ENCODE results near the gene HDAC11.

Gene HDAC11

DNA sequence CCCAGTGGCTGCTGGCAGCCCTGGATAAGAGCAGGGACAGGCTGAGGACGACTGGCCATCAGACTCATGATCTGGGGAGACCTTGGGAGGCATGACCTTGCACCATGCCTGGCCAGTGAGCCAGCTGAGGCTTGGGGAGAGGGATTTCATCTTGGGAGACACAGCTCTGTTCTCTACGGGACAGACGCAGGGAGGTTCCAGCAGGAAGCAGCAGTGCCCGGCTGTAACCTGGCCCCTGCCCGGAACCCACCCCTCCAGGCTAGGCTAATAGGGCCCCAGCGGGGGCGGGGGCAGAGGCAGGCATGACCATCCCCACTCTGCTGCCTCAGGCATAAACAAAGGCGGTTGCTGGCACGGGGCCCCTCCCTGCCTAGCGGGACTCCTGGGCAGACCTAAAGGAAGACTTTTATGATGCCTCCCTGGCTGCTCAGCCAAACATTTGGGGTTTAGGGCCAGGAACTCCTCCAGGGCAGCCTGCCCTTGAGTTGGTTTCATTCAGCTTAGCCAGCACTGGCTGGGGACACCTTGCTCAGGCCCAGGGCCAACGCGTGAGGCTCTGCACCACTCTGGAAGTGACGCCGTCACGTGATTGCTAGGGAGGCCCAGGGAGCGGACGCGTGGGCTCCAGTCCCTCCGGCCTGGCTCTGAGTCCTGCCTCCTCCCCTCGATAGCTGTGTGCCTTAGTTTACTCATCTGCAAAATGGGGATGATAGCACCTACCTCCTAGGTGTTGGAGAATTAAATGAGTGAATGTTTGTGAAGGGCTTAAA lies 27.6 kb downstream of the HDAC11 start:
- CTCF ChIA-PET: interaction anchor here (11.9 to 24.2 kb wide), 2 partner anchors 10 to 137 kb away, joined by 131 to 1252 read pairs; no protein-coding TSS in a partner anchor
- POLR2A ChIA-PET: no interaction called here
- no peak overlapping the region for H3K4me3 ChIP-seq (ENCODE audit: low read depth, low read length)
- DNase-seq (ENCODE audit: low read depth, low spot score): no peak
- TF ChIP-seq, protein P1, sequence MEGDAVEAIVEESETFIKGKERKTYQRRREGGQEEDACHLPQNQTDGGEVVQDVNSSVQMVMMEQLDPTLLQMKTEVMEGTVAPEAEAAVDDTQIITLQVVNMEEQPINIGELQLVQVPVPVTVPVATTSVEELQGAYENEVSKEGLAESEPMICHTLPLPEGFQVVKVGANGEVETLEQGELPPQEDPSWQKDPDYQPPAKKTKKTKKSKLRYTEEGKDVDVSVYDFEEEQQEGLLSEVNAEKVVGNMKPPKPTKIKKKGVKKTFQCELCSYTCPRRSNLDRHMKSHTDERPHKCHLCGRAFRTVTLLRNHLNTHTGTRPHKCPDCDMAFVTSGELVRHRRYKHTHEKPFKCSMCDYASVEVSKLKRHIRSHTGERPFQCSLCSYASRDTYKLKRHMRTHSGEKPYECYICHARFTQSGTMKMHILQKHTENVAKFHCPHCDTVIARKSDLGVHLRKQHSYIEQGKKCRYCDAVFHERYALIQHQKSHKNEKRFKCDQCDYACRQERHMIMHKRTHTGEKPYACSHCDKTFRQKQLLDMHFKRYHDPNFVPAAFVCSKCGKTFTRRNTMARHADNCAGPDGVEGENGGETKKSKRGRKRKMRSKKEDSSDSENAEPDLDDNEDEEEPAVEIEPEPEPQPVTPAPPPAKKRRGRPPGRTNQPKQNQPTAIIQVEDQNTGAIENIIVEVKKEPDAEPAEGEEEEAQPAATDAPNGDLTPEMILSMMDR (IDR thresholded peaks at IDR 0.05; ENCODE audit: insufficient read depth, low read length, missing control alignments): no peak

DNA sequence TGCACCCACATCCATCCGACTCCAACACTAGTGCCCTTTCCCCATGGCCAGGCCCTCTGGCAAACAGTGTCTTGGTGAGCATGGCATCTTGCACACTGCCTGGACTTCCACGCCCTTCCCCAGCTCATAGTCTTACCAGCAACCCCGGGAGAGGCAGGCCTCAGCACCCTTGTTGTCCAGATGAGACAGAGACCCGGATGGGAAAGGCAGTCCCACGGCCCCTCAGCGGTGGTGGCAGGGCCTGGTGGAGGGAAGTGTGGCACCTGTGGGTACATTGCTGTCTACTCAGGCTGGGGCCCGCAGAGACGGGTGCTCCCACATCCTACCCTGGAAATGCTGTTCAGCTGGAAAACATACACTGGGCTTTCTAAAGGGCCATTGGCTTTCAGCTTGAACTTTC lies 28.4 kb downstream of the HDAC11 start:
- ChIA-PET CTCF (interaction anchor here (1.2 to 24.2 kb wide), 3 partner anchors 11 to 137 kb away, joined by 4 to 1252 read pairs (median 131); no protein-coding TSS in a partner anchor), POLR2A (no interaction called here)
- no peak for DNase-seq (ENCODE audit: low read depth, low spot score)
- no peak overlapping the region for H3K4me3 ChIP-seq (ENCODE audit: low read depth, low read length)
- TF ChIP-seq, protein P1 (IDR thresholded peaks at IDR 0.05; ENCODE audit: insufficient read depth, low read length, missing control alignments): no peak

GRCh38 chr3:13509059-13509815 lies 29.1 kb downstream of the HDAC11 start:
- ChIA-PET POLR2A (no interaction called here), CTCF (interaction anchor here (1.2 to 24.2 kb wide), 3 partner anchors 11 to 136 kb away, joined by 4 to 1252 read pairs (median 131); no protein-coding TSS in a partner anchor)
- DNase-seq (ENCODE audit: low read depth, low spot score): no peak
- TF ChIP-seq, protein P1 (IDR thresholded peaks at IDR 0.05; ENCODE audit: insufficient read depth, low read length, missing control alignments): no peak
- H3K4me3 ChIP-seq (ENCODE audit: low read depth, low read length): no peak overlapping the region

GRCh38 chr3:13509816-13510192 lies 29.7 kb downstream of the HDAC11 start:
- ChIA-PET POLR2A (no interaction called here), CTCF (interaction anchor here (1.2 to 24.2 kb wide), 3 partner anchors 12 to 135 kb away, joined by 4 to 1252 read pairs (median 131); no protein-coding TSS in a partner anchor)
- DNase-seq (ENCODE audit: low read depth, low spot score): no peak
- TF ChIP-seq, protein P1 (IDR thresholded peaks at IDR 0.05; ENCODE audit: insufficient read depth, low read length, missing control alignments): no peak
- no peak overlapping the region for H3K4me3 ChIP-seq (ENCODE audit: low read depth, low read length)

DNA sequence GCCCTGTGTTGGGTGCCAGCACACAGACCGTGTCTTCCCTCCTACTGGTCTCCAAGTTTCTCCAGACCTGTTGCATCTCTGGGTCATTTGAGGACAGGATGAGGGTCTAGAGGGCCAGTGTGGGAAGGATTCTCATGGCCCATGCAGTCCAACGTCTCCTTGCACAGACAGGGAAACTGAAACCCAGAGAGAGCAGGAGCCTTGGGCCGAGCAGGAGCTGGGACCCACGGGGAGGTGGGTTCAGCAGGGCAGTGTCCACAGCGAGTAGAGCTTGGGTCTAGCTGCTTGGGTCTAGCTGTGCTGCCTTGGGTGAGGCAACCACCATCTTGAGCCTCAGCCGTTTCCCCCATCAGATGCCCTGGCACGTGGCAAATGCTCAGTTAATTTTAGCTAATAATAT lies 32.3 kb downstream of the HDAC11 start:
- CTCF ChIA-PET: interaction anchor here (1.1 to 24.2 kb wide), 3 partner anchors 15 to 133 kb away, joined by 3 to 1252 read pairs (median 131); no protein-coding TSS in a partner anchor

More for the DNA sequence above, 32.3 kb downstream of the HDAC11 start:
- no peak for DNase-seq (ENCODE audit: low read depth, low spot score)
- TF ChIP-seq, protein P1 (IDR thresholded peaks at IDR 0.05; ENCODE audit: insufficient read depth, low read length, missing control alignments): no peak
- POLR2A ChIA-PET: no interaction called here
- no peak overlapping the region for H3K4me3 ChIP-seq (ENCODE audit: low read depth, low read length)
